ENCODE results near the gene PAPOLB. TPM values are rescaled to one million over a fixed set of nuclear protein-coding genes. Genes with fewer than 3 reads are reported as not detected.
A peak's percentile ranks its signal among the peaks of the same experiment; 100 is the strongest.

PAPOLB gene
- total and polyA plus RNA-seq, 8 donors = 0.37 TPM; not detected in 7

GRCh38 chr7:4841007-4841784 lies 20.6 kb downstream of the PAPOLB start:
- no peaks in the 10 kb centered on the region for H3K4me1 ChIP-seq
- WGBS, 5 donors = 89 to 96% (median 91%) methylated on average over 17 of the region's 17 CpGs
- H3K27me3 ChIP-seq = peaks cover 0 to 7% (median 0%) of the 10 kb centered on the region in 3 donors
- peaks cover 0 to 1% (median 0%) of the 10 kb centered on the region in 4 donors for H3K36me3 ChIP-seq
- intact Hi-C loops (cut with DNase I; ENCODE audit: low total_unique reads) = no loop called here
- no peak for DNase-seq
- TF ChIP-seq, protein P1, sequence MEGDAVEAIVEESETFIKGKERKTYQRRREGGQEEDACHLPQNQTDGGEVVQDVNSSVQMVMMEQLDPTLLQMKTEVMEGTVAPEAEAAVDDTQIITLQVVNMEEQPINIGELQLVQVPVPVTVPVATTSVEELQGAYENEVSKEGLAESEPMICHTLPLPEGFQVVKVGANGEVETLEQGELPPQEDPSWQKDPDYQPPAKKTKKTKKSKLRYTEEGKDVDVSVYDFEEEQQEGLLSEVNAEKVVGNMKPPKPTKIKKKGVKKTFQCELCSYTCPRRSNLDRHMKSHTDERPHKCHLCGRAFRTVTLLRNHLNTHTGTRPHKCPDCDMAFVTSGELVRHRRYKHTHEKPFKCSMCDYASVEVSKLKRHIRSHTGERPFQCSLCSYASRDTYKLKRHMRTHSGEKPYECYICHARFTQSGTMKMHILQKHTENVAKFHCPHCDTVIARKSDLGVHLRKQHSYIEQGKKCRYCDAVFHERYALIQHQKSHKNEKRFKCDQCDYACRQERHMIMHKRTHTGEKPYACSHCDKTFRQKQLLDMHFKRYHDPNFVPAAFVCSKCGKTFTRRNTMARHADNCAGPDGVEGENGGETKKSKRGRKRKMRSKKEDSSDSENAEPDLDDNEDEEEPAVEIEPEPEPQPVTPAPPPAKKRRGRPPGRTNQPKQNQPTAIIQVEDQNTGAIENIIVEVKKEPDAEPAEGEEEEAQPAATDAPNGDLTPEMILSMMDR (IDR thresholded peaks at IDR 0.05) = no peak
- no peak for TF ChIP-seq EP300 (IDR thresholded peaks at IDR 0.05)
- TF ChIP-seq POLR2AphosphoS5 (IDR thresholded peaks at IDR 0.05) = no peak
- no peak for TF ChIP-seq POLR2A (IDR thresholded peaks at IDR 0.05)
- no peaks in the 10 kb centered on the region for H3K9me3 ChIP-seq
- H3K27ac ChIP-seq = no peak overlapping the region
- no peak overlapping the region for H3K4me3 ChIP-seq

- peaks cover 0 to 9% (median 0%) of the 10 kb centered on the region in 4 donors for H3K36me3 ChIP-seq
- intact Hi-C loops (cut with DNase I; ENCODE audit: low total_unique reads) = no loop called here
- TF ChIP-seq POLR2A (IDR thresholded peaks at IDR 0.05) (no peak), EP300 (IDR thresholded peaks at IDR 0.05) (no peak)
- no peaks in the 10 kb centered on the region for H3K9me3 ChIP-seq
- H3K4me3 ChIP-seq = no peak overlapping the region
- peak in 1 of 2 donors; percentile 17 for DNase-seq
- H3K27me3 ChIP-seq = no peaks in the 10 kb centered on the region
- WGBS, 5 donors = 80 to 86% (median 83%) methylated on average over 12 to 16 of the region's 16 CpGs
- no peak overlapping the region for H3K27ac ChIP-seq
- H3K4me1 ChIP-seq = no peaks in the 10 kb centered on the region
These were observed 21.7 kb downstream of the PAPOLB start for GRCh38 chr7:4840079-4840501.

DNA sequence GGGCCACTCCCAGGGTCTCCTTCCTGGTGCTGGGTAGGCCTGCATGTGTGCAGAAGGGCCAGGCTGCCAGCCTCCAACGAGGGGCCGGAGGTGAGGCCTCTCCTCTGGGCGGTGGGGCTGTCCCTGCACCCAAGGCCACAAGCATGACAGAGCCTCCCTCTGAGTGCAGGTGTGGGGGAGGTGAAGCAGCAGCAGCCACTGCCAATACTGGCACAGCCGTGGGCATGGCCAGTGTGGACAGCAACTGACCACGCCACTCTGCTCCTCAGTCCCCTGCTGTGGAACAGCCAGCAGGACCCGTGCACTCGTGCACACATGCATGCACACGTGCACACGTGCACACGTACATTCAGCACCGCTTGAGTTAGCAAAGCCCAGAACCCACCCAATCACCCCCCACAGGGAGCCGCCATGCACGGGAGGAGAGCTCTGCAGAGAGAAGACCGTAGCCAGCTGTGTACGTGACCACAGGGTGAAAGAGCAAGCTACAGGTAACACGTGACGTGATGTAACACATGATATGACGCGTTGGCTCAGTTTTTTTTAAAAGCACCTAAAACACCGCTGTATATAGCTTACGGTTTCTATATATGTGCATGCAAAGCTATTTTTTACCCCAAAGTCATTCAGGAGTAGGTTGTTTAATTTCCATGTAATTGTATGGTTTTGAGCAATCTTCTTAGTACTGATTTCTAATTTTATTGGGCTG lies 23.1 kb downstream of the PAPOLB start:
- Histone ChIP-seq H3K27me3 (no peaks in the 10 kb centered on the region), H3K4me1 (no peaks in the 10 kb centered on the region), H3K36me3 (peaks cover 0 to 22% (median 3%) of the 10 kb centered on the region in 4 donors), H3K27ac (no peak overlapping the region), H3K4me3 (no peak overlapping the region), H3K9me3 (no peaks in the 10 kb centered on the region)
- 86 to 93% (median 88%) methylated on average over 10 to 21 of the region's 21 CpGs for WGBS, 5 donors
- no peak for TF ChIP-seq POLR2A (IDR thresholded peaks at IDR 0.05)
- TF ChIP-seq, protein P1 (IDR thresholded peaks at IDR 0.05) = no peak
- intact Hi-C loops (cut with DNase I; ENCODE audit: low total_unique reads) = no loop called here
- DNase-seq = no peak

- intact Hi-C loops (cut with DNase I; ENCODE audit: low total_unique reads) = no loop called here
- TF ChIP-seq, protein P1 (IDR thresholded peaks at IDR 0.05) = no peak
- TF ChIP-seq POLR2AphosphoS5 (IDR thresholded peaks at IDR 0.05) = no peak
- no peak for TF ChIP-seq EP300 (IDR thresholded peaks at IDR 0.05)
- no peak for TF ChIP-seq POLR2A (IDR thresholded peaks at IDR 0.05)
- peak in 1 of 2 donors; percentile 45 for DNase-seq
- Histone ChIP-seq H3K27ac (no peak overlapping the region), H3K27me3 (no peaks in the 10 kb centered on the region), H3K9me3 (no peaks in the 10 kb centered on the region), H3K36me3 (peaks cover 0 to 25% (median 4%) of the 10 kb centered on the region in 4 donors), H3K4me1 (no peaks in the 10 kb centered on the region), H3K4me3 (no peak overlapping the region)
- 51 to 62% (median 59%) methylated on average over 25 to 30 of the region's 30 CpGs for WGBS, 5 donors
These were observed 23.8 kb downstream of the PAPOLB start for GRCh38 chr7:4837803-4838625.
